Neutrophil (primary cell): ENCODE data around the gene BCS1L.
A peak's percentile ranks its signal among the peaks of the same experiment; 100 is the strongest.

ENCODE experiments used
- H3K27ac ChIP-seq: fragments of 200-600 bp; sonication (generic); 2 replicates; pipeline ENCODE4 v1.5.1; 2016; ENCODE audit warnings: mild to moderate bottlenecking, moderate library complexity
- H3K27me3 ChIP-seq: fragments of 200-600 bp; sonication (generic); 2 replicates; pipeline ENCODE4 v1.6.0; 2016; ENCODE audit warnings: mild to moderate bottlenecking
- H3K36me3 ChIP-seq: fragments of 200-600 bp; sonication (generic); 2 replicates; pipeline ENCODE4 v1.5.1; 2017
- H3K4me1 ChIP-seq, 2 experiments: fragments of 200-600 bp in 1 of 2; sonication (generic) in 1 of 2; 1 replicate in 1 of 2; 2 replicates in 1 of 2; pipeline versions ENCODE4 v1.5.1 to v1.6.1; 2013 to 2016; ENCODE audit warnings: low read depth in 1 of 2, low read length in 1 of 2, mild to moderate bottlenecking in 1 of 2, moderate library complexity in 1 of 2; ENCODE audit not compliant: control insufficient read depth in 1 of 2, insufficient read depth in 1 of 2
- H3K4me3 ChIP-seq, 2 experiments: fragments of 200-600 bp in 1 of 2; sonication (generic) in 1 of 2; 1 replicate in 1 of 2; 2 replicates in 1 of 2; pipeline ENCODE4 v1.5.1; 2013 to 2016; ENCODE audit warnings: low read depth in 1 of 2, low read length in 1 of 2, mild to moderate bottlenecking in 1 of 2, moderate library complexity in 1 of 2
- H3K9me3 ChIP-seq: fragments of 200-600 bp; sonication (generic); 2 replicates; pipeline ENCODE4 v1.5.1; 2016
- CTCF ChIP-seq: fragments of 200-600 bp; sonication (generic); IDR thresholded peaks from 2 replicates; pipeline ENCODE4 v1.5.1; 2016; ENCODE audit warnings: antibody characterized with exemption

The BCS1L gene

GRCh38 chr2:218662377-218662776 is 2.9 kb downstream of the BCS1L start:
- no peaks in the 10 kb centered on the region for H3K9me3 ChIP-seq
- TF ChIP-seq CTCF: no peak
- H3K4me3 ChIP-seq: no peak overlapping the region
- peaks cover 55% of the 10 kb centered on the region for H3K36me3 ChIP-seq
- no peak overlapping the region for H3K27ac ChIP-seq
- H3K27me3 ChIP-seq: no peaks in the 10 kb centered on the region
- H3K4me1 ChIP-seq: peaks cover 15 to 17% of the 10 kb centered on the region in 2 experiments

- no peak overlapping the region for H3K27ac ChIP-seq
- no peak overlapping the region for H3K4me3 ChIP-seq
- no peak for TF ChIP-seq CTCF
- H3K27me3 ChIP-seq: no peaks in the 10 kb centered on the region
- peaks cover 59% of the 10 kb centered on the region for H3K36me3 ChIP-seq
- H3K4me1 ChIP-seq: peaks cover 15 to 17% of the 10 kb centered on the region in 2 experiments
- no peaks in the 10 kb centered on the region for H3K9me3 ChIP-seq
Measured at GRCh38 chr2:218662827-218663226, 3.3 kb downstream of the BCS1L start.

- Histone ChIP-seq H3K9me3 (no peaks in the 10 kb centered on the region), H3K4me1 (peaks cover 10% of the 10 kb centered on the region in 2 experiments), H3K4me3 (no peak overlapping the region), H3K27ac (no peak overlapping the region), H3K36me3 (peaks cover 68% of the 10 kb centered on the region), H3K27me3 (no peaks in the 10 kb centered on the region)
- TF ChIP-seq CTCF: no peak
Measured at GRCh38 chr2:218663901-218664300, 4.4 kb downstream of the BCS1L start.

- Histone ChIP-seq H3K36me3 (peaks cover 68% of the 10 kb centered on the region), H3K9me3 (no peaks in the 10 kb centered on the region), H3K27me3 (no peaks in the 10 kb centered on the region), H3K4me1 (peaks cover 7% of the 10 kb centered on the region in 2 experiments), H3K27ac (no peak overlapping the region), H3K4me3 (no peak overlapping the region)
- TF ChIP-seq CTCF: no peak
Measured at GRCh38 chr2:218664653-218665052, 5.2 kb downstream of the BCS1L start.

- Histone ChIP-seq H3K36me3 (peaks cover 23% of the 10 kb centered on the region), H3K27me3 (no peaks in the 10 kb centered on the region), H3K27ac (peak overlapping the region; percentile 71), H3K4me3 (peak overlapping the region; percentile 93 to 94), H3K9me3 (no peaks in the 10 kb centered on the region), H3K4me1 (peaks cover 14 to 16% of the 10 kb centered on the region in 2 experiments)
- no peak for TF ChIP-seq CTCF
Measured at GRCh38 chr2:218671097-218671653, 11.7 kb downstream of the BCS1L start.
